Measurements from ENCODE around the gene USP20.
"Not testable (repeated sequence)": the region's sequence is repeated elsewhere in the genome, so short reads cannot be mapped to it uniquely, and the experiment has no call there.

The USP20 gene

GRCh38 chr9:129889122-129889940, 54.1 kb downstream of the USP20 start:
- peak in 1 of 3 experiments; percentile 24 for DNase-seq (ENCODE audit: low read depth in 3 of 3)

GRCh38 chr9:129889941-129890717, 54.9 kb downstream of the USP20 start:
- DNase-seq (ENCODE audit: low read depth in 3 of 3): peak in 2 of 3 experiments; percentile 66 to 85

- DNase-seq (ENCODE audit: low read depth in 3 of 3): not testable (repeated sequence)
Measured at GRCh38 chr9:129890718-129891299, 55.6 kb downstream of the USP20 start.

- DNase-seq (ENCODE audit: low read depth in 3 of 3): no peak
Measured at GRCh38 chr9:129891569-129891968, 56.3 kb downstream of the USP20 start.

- DNase-seq (ENCODE audit: low read depth in 3 of 3): no peak
Measured at GRCh38 chr9:129894120-129894823, 59.0 kb downstream of the USP20 start.

- DNase-seq (ENCODE audit: low read depth in 3 of 3): no peak
Measured at GRCh38 chr9:129895376-129896268, 60.4 kb downstream of the USP20 start.

- DNase-seq (ENCODE audit: low read depth in 3 of 3): no peak
Measured at GRCh38 chr9:129897263-129897662, 62.0 kb downstream of the USP20 start.

- DNase-seq (ENCODE audit: low read depth in 3 of 3): no peak
Measured at GRCh38 chr9:129898185-129898584, 62.9 kb downstream of the USP20 start.

- DNase-seq (ENCODE audit: low read depth in 3 of 3): no peak
Measured at GRCh38 chr9:129899620-129900019, 64.4 kb downstream of the USP20 start.

GRCh38 chr9:129900263-129901027, 65.2 kb downstream of the USP20 start:
- DNase-seq (ENCODE audit: low read depth in 3 of 3): no peak

- no peak for DNase-seq (ENCODE audit: low read depth in 3 of 3)
Measured at GRCh38 chr9:129901993-129902739, 66.9 kb downstream of the USP20 start.

- DNase-seq (ENCODE audit: low read depth in 3 of 3): no peak
Measured at GRCh38 chr9:129902740-129903134, 67.5 kb downstream of the USP20 start.

GRCh38 chr9:129904734-129905133, 69.5 kb downstream of the USP20 start:
- no peak for DNase-seq (ENCODE audit: low read depth in 3 of 3)

GRCh38 chr9:129906298-129906697, 71.0 kb downstream of the USP20 start:
- no peak for DNase-seq (ENCODE audit: low read depth in 3 of 3)

- DNase-seq (ENCODE audit: low read depth in 3 of 3): no peak
Measured at GRCh38 chr9:129907201-129907600, 71.9 kb downstream of the USP20 start.

GRCh38 chr9:129908906-129909305, 73.6 kb downstream of the USP20 start:
- no peak for DNase-seq (ENCODE audit: low read depth in 3 of 3)

GRCh38 chr9:129909851-129910250, 74.6 kb downstream of the USP20 start:
- no peak for DNase-seq (ENCODE audit: low read depth in 3 of 3)

- DNase-seq (ENCODE audit: low read depth in 3 of 3): no peak
Measured at GRCh38 chr9:129910628-129911567, 75.6 kb downstream of the USP20 start.

Measured in stimulated activated CD4-positive, alpha-beta T cell treated with anti-CD3 and anti-CD28 coated beads, TNF-alpha, amount 100 ng/mL, for 24 hours (primary cell).